ENCODE data around the gene ASCL3.

GRCh38 chr11:8926236-8926635 is 16.6 kb downstream of the ASCL3 start:
- TF ChIP-seq CTCF (IDR thresholded peaks at IDR 0.05 in 8 of 11, conservative IDR thresholded peaks at IDR 0.05 in 3 of 11): no peak
- TF ChIP-seq POLR2A (IDR thresholded peaks at IDR 0.05): no peak
- TF ChIP-seq POLR2AphosphoS5 (IDR thresholded peaks at IDR 0.05): no peak

Data from spleen (tissue), 7 donors.